ENCODE measurements around the gene CAMKMT.

CAMKMT gene

DNA sequence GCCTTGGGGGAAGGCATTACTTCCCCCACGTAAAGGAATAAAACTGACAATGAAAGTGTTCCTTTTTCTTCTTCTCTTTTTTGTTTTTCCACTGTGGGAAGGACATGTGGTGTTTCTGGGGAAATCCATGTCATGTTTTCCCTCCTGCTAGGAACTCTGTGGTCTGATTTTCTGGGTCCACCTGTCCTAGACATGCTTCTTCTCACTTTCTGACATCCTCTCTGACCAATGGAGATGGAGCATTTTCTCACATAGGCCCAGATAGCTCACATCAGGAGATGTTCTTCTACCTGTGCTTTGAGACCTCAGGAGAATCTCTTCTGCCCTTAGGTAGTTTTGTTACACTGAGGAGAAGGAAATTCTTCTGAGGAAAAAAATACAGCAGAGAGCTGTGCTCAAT lies 327.8 kb downstream of the CAMKMT start:
- DNase-seq (ENCODE audit: low read depth), result no peak

DNA sequence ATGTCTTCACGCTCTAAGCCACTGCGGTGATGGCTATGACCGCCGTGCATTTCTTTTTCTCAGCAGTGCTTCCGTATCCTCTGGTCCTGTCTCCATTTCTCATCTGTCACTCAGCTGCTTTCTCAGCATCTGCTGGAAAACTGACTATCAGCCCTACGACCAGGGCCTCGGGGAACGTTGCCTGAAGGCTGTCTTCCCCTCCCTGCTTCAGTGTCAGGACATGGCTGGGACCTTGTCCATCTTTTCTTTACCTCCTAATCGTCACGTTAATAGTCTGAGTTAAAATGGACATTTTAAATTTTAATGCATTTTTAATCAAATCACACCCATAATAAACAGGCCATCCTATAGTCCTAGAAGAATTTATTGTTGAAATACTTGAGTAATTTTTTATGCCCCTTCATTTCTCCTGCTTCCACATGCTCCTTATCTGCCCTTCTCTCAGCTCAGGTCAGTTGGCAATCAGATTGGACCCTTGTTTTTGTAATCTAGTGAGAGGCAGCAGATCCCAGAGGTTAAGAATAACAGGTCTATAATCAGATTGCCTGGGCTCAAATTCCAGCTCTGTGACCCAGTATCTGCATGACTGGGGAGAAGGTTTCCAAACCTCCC lies 329.5 kb downstream of the CAMKMT start:
- DNase-seq (ENCODE audit: low read depth), result no peak

DNA sequence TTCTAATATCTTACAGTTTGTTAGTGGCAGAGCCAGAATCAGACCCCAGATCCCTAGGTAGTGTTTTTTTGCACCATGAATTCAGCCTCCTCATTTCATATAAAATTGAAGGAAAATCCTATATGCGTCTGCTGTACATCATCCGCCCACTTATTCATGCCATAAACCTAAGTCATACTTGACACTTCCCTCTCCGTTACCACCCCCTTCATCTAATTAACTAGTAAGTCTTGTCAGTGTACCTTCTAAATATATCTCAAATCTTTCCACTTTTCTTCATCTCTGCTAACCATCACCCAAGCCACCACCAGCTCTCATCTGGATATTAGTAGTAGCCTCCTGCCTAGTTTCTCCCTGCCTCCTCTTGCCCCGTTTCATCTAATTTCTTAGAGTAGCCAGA lies 331.1 kb downstream of the CAMKMT start:
- no peak for DNase-seq (ENCODE audit: low read depth)

DNA sequence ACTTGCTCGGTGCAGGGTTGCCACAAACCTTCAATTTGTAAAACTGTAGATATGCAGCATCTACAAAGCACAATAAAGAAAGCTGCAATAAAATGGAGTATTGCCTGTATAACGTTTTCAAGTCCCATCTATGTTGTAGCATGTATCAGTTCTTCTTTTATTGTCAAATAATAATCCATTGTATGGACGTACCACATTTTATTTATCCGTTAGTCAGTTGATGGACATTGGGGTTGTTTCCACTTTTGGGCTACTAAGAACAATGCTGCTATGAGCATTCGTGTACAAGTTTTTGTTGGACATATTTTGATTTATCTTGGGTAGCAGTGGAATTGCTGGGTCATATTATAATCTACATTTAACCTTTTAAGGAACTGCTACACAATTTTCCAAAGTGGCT lies 339.1 kb downstream of the CAMKMT start:
- DNase-seq (ENCODE audit: low read depth), result no peak

DNA sequence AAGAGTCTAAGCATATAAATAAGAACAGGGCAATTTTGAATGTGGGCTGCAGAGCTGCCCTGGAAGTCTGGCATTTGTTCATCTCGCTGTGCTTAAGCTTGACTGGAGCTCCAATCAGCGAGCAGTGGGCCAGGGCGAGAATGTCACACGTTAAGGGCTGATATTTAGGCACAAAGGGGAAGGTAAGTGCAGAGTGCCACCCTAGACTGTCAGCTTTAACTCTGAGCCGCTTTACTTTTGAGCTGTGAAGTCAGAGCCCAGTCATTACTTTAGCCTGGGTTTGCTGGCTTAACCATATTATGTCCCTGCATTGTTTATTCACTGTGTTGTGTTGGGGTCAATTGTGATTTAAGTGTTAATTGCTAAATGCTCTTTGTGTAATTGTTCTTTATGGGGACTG lies 343.6 kb downstream of the CAMKMT start:
- DNase-seq (ENCODE audit: low read depth), result no peak

DNA sequence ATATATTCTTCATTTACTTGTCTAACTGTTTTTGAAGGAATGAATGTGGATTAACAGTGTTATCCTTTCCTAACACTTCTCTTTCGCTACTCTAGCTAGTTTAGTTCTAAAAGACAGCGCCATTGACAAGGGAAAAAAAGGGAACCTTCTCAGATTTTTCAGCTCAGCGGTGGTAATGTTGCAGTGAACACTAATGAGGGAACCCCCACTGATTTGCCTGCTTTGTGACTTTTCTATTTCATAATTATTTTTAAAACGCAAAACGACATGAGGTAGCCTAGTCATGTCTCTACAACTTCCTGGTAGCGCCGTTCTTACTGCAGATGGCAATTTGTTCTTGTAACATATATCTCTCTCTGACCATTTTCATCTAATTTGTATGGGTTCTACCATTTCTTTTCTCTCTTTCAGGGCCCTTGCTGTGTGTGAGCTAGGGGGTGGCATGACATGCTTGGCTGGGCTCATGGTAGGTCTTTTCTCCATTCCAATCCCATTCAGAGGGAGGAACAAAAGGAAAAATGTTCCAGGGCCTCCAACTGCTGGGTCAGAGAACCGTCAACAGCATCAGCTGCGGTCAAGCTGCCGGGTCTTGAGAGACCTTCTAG lies 344.2 kb downstream of the CAMKMT start:
- no peak for DNase-seq (ENCODE audit: low read depth)

DNA sequence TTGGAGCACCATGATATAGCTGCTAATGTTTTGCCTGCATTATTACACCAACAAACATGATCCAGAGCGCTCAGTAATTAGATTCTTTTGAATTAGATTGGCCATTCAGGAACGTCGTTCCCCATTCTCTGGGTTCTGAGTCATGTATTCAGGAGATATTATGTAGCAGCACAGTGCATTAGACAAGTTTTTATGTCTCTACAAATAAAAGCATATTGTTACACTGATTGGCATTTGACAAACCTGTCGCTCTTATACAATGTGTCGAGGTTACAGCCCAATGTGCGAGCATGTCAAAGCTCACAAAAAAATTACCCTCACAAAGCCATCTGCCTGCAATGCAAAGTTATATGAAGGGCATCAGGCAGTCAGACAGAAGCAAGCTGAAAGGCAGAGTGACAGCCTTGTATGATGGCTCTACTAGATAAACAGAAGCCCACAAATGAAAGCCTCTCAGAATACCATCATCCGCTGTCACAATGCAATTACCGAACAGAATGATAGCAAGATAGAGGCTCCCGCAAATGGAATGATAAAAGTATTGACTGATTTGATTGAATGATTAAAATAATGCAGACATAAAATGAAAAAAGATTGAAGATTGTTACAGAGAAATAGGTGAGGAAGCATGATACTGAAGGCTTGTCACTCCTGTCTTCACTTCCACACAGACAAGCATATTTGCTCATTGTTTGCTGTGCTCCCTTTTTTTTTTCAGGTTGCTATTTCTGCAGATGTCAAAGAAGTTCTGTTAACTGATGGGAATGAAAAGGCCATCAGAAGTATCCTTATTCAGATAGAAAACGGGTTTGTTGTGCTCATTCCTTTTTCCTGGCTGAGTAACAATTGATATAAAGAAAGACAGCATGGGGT lies 345.2 kb downstream of the CAMKMT start:
- DNase-seq (ENCODE audit: low read depth), result no peak

DNA sequence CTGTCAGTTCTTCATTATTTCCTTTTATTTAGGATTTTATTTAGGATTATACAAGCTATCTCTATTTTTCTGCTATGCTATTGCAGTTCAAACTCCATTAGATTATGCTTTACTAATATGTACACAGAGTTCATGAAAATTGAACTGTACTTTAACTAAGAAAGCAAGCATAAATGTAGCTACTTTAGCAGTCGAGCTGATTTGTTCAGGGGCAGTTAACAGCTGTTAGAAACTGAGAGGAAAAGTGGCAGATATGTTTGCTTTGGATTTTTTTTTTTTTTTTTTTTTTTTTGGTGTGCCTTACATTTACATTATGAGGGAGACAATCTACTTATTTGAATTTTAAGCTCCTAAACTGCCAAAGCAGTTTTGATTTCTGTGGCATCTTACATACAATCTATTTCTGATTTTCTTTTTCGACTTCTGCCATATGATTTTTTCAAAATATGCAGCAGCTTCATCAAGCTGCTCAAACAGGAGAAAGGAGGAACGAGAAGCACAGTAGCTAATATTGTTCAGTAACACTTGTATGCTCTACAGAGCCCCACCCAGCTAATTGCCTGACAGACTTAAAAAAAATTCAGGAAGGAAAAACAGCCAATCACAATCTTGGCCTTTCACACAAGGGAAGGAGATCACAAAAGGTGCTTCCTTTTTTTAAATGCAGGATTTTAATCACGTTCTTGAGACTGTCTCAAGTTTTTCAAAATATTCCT lies 346.4 kb downstream of the CAMKMT start:
- no peak for DNase-seq (ENCODE audit: low read depth)

DNA sequence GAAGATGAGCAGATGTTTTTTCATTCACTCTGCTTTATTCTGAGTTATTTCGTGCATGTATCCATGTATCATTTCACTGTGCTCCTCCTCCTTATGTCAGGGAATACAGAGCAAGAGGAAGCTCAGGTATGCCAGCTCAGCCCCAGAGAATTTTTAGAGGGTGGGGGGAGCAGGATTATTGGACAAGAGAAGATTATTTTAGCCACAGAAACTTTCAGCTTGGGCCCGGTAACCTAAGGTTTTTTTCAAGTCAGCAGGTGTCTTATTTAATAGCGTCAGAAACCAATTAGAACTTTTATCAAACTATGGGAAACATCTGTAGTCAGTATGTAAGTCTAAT lies 346.9 kb downstream of the CAMKMT start:
- no peak for DNase-seq (ENCODE audit: low read depth)

DNA sequence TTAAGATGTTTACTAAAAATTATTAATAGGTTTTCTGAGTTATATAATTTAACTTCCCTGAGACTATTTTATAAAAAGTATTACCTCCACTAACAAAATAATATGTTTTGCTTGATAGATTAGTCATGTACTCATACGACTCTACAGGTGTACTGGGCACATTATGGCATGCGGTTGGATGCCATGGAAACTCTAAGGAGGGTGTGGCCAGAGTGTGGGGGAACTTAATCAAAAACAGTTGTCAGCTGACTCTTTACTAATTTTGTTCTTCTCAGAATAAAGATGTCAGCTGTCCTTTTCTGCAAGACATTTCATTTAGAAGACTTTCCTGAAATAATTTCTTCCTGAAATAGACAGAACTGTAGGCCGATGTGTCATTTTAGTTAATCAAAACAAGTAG lies 351.4 kb downstream of the CAMKMT start:
- DNase-seq (ENCODE audit: low read depth), result no peak

DNA sequence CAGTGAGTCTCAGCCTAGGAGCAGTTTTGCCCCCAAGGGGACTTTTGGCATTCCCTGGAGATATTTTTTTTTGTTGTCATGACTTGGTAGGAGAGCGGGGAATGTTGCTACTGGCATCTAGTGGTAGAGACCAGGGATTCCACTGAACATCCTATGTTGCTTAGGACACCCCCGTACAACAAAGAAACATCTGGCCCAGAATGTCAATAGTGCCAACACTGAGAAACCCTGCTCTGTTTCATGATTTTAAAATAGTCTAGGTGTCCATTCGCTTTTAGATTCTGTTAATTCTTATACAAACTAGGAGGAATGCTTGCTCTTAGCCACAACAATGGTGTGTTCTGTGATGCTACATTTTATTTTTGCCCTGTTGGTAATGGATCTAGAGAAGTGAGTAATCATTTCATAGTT lies 353.9 kb downstream of the CAMKMT start:
- DNase-seq (ENCODE audit: low read depth), result no peak

DNA sequence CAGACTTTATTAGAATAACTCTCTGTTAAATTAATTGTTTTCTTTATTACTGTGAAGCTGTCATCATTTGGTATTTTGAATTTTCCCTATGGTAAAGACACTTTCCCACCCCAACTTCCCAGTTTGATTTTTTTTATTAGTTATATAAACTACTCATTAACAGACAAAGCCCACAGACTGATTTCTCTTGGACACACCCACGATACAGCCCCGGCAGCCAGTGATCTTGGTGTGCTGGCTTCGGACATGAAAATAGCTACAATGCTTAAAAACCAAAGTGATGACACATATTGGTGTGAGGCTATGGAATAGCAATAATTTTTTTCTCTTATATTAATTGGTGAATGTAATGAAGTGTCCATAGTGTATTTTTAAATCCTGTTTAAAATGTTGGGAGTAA lies 354.4 kb downstream of the CAMKMT start:
- no peak for DNase-seq (ENCODE audit: low read depth)

DNA sequence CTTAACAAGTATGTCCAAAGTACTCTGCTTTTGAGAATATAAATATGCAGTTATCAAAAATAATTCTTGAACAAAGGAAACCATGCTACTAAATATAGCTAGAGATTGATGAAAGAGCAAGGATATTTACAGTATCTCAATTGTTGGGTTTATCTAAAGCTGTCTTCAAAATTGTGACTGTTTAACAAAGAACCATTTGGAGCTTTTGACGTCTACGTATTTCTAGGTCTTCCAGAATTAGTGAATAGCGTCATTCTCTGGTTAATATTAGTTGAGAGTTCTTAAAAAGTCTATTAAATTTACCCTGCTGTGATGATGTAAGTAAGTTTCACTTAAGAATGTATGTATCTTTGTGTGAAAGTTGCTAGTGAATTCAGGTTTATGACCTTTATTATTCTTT lies 356.7 kb downstream of the CAMKMT start:
- DNase-seq (ENCODE audit: low read depth), result no peak

DNA sequence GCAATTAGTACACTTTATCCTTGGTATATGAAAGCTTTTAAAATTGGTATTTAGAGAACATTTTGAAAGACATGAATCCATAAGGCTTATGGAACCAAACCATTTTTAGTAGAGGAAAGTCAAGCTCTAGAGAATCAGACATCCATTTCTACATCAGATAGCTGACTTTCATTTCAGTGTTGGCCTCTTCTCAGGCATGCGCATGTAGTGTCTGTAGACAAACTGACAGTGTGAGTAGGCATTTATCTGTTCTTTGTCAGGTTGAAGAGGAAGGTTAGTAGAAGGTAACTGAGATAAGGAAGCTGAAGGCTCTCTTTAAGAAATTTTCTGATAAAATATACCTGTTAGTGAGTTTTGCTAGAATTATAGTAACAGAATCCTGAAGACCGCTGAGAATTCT lies 357.8 kb downstream of the CAMKMT start:
- DNase-seq (ENCODE audit: low read depth), result no peak

DNA sequence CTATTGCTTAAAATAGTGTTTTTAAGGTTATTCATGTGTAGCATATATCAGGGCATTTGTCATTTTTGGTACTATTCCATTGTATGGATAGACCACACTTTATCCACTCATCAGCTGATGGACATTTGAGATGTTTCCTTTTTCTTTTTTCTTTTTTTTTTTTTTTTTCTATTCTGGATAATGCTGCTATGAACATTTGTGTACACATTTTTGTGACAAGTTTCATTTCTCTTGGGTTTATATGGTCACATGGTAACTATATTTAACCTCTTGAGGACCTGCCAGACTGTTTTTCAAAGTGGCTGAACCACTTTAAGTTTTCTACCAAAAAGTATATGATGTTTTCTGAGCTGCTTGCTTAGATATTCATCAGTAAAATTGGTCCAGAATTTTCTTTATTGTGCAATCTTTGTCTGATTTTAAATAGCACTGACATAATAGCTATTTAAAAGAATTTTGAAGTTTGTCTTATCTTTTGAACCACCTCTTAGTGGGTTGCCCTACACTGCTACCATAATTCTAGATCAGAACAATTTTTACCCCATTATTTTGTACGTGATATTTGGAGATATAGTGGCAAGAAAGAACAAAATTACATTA lies 360.4 kb downstream of the CAMKMT start:
- no peak for DNase-seq (ENCODE audit: low read depth)

DNA sequence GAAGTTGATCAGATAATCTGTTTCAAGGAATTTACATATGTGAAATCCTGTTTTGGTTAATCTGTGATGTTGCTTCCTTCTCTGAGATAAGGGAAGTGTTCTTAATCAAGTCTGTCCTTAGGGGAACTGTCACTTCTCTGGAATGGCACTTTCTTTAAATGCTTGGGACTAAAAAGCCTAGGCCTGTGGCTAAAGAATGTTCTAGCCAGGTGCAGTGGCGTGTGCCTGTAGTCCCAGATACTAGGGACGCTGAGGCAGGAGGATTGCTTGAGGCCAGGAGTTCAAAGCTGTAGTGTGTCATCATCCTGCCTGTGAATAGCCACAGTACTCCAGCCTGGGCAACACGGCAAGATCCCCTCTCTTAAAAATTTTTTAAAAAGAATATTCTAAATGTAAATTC lies 362.2 kb downstream of the CAMKMT start:
- no peak for DNase-seq (ENCODE audit: low read depth)

DNA sequence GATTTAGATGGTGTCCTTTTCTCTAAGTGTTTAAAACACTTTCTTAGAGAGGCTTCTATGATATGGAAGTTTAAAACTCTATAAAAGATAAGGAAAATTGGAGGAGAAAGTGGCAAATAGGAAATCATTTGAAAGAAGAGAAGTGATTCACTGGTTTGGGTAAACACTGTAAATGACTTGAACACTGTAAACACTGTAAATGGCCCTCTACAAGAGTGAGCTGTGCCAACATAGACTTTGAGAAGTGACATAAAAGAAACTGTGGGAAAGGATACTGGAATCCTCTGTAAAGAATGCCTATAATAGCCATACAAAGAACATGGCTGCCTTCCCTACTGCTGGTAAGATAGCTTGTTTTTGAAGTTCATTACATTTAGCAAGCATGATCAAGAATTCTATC lies 368.8 kb downstream of the CAMKMT start:
- no peak for DNase-seq (ENCODE audit: low read depth)

DNA sequence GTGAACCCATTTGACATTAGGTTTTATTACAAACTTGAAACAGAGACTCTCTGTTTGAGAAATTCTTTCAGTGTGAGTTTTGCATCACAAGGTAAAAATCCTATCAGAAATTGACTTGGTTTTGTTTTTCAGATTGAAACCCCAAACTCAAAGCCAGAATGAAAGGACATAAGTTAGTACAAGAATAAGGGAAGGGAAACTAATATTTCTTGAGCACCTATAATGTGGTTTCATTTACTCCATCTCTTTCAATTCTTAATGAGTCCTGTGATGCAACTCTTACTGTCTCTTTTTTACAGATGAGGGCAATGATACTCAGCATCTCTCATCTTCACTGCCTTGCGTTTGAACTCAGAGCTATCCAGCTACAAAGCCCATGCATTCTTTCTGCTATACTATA lies 369.8 kb downstream of the CAMKMT start:
- no peak for DNase-seq (ENCODE audit: low read depth)

DNA sequence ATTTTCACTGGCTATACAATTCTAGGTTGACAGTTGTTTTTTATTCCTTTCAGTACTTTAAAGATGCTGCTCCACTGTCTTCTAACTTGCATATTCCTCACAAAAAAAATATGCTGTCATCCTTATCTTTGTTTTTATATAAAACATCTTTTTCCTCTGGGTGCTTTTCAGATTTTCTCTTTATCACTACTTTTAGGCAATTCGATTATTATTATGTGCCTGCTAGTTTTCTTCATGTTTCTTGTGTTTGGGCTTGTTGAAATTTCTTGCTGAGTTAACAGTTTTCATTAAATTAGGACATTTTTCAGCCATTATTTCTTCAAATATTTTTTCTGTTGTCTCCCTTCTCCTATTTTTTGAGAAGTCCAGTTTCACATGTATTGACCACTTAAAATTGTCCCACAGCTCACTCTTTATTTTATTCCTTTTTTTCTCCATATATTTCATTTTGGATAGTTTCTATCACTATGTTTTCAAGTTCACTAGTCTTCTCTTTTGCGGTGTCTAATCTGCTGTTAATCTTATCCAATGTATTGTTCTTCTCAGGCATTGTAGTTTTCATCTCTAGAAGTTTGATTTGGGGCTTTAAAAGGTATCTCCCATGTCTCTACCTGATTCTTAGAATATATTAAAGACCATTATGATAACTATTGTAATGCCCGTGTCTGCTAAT lies 374.7 kb downstream of the CAMKMT start:
- DNase-seq (ENCODE audit: low read depth), result no peak

DNA sequence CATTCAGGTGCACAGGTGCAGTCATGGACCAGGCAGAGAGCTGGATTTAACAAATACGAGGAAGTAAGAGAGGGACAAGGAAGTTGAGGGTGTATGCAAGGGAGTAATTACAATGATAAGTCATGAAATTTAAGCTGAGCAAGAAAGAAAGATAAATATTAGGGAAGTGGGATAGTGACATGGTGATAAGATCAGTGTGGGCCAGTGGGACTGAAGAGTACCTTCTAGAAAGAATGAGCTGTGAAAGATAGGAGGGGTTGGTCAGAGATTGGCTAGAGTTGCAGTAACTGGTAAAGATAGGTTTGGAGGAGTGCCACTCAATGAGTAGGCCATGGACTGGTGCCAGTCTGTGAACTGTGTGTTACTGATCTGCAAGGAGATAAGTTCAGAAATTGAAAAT lies 378.9 kb downstream of the CAMKMT start:
- DNase-seq (ENCODE audit: low read depth), result no peak

DNA sequence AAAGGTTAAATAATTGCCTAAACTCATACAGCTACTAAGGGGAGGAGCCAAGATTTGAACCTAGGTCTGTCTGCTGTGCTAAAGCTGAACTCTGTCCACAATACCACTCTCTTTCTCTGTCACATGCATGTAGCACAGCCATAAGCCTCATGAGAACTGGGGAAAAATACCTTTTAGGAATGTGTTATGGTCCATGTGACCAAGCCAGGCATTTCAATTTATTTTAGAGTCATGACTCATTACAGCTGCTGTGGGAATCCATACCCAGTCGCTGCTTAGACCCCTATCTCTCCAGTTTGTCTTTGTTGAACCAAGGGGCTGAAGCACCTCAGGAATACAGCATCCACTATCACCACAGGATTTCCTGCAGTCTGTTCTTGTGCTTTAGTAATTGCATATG lies 379.8 kb downstream of the CAMKMT start:
- DNase-seq (ENCODE audit: low read depth), result no peak

DNA sequence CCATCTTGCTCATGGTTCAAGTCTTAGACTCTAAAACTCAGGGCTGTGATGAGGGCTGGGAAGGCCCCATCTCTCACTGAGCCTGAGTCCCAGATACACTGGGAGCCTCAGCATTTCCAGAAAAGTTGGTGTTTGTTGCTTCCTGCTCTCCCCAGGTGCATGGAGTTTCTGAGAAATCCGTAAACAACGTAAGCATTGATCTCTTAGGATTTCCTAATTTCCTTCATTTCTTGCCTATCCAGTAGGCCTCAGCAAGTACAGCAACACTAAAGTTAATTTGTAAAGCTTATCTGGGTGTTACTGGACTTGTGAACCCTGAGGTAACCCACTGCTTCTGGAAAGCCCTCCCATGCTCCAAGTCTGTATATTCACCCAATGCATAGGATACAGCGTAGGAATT lies 380.3 kb downstream of the CAMKMT start:
- DNase-seq (ENCODE audit: low read depth), result no peak
